GM19397 (cell line): ENCODE data around the gene TBC1D25.
"Not testable (repeated sequence)": the region's sequence is repeated elsewhere in the genome, so short reads cannot be mapped to it uniquely, and the experiment has no call there.

Experiments used
- ATAC-seq: cut with Tn5 transposase; IDR thresholded peaks from one replicate; pipeline ENCODE4 v1.9.1; 2021; ENCODE audit warnings: mild to moderate bottlenecking, moderate library complexity; ENCODE audit not compliant: unreplicated experiment

TBC1D25 gene

DNA sequence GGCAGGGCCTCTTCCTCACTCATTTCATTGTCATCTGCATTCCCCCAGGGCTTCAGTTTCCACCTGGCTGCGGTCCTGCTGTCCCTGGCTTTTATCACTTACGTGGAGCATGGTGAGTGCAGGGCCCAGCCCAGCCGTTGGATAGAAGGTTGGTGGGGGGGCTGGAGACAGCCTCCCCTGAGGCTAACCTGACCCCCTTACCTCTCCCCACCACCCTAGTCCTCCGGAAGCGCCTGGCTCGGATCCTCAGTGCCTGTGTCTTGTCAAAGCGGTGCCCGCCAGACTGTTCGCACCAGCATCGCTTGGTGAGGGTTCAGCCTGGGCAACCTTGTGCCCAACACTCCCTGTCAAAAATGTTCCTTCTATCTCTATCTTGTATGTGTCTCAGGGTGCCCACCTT is 23.7 kb upstream of the TBC1D25 start:
- ATAC-seq = no peak

GRCh38 chrX:48516285-48516684 is 23.2 kb upstream of the TBC1D25 start:
- ATAC-seq = no peak

DNA sequence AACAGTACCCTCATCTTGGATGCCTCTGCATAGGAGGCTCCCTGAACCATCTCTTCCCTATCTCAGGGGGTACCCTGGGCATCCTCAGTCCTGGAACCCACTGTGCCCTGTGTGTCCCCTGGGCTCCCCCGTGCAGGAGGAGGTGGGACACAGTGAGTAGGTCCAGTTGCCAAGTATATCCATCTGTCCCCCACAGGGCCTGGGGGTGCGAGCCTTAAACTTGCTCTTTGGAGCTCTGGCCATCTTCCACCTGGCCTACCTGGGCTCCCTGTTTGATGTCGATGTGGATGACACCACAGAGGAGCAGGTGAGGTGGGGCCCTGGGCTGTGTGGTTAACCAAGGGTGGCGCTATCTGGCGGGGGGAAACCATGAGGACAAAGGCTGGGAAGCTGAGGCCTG is 22.5 kb upstream of the TBC1D25 start:
- no peak for ATAC-seq

- ATAC-seq = not testable (repeated sequence)
Observed at GRCh38 chrX:48519481-48519880, 20.0 kb upstream of the TBC1D25 start.

- no peak for ATAC-seq
Observed at GRCh38 chrX:48520455-48520854, 19.1 kb upstream of the TBC1D25 start.

- ATAC-seq = no peak
Observed at GRCh38 chrX:48520976-48521352, 18.6 kb upstream of the TBC1D25 start.

DNA sequence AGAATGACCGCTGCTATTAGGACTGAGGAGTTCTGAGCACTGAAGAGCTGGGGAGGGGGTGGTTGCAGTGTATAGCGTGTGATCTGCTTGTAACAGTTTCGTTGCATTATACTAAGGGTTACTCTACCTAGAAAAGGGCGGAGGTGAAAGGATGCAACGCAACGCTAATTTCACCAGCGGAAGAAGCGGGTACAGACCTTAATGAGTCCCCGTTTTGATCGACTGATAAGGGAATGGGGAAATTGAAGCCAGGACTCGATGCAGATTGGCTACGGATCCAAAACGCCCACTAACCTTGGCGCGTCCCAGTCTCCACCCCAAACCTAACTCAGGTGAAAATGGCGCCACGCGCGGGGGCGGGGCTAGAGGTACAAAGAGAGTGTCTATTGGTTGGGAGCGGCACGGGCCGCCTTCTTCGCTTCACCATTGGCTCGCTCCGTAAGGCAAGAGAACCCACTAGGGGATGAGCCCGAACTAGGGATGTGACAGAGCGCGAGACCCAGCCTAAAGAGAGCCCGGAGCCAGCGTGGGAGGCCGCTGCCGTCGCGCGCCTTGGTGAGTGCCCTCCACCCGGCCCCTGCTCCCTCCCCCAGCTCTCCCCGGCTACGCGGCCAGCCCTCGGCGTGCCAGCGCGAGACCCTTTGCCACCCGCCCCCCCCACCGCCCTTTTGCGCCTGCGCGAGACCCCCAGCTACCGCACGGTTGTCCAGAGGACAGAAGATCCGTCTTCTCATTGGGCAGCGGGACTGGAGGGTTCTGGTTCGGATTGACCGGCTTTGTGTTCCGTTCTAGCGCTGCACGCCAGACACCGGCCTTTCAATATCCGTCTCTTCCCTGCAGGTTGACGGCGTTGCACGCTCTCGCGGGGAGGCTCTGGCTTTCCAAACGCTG is 17.9 kb upstream of the TBC1D25 start, which contains the start of gene EBP:
EBP (plus strand) TSS at position 456 of the 891 bp plus-strand sequence. CDS start 1,964 bp downstream, outside the sequence.
- peak; percentile 98 for ATAC-seq

- no peak for ATAC-seq
Observed at GRCh38 chrX:48522291-48522690, 17.2 kb upstream of the TBC1D25 start.

DNA sequence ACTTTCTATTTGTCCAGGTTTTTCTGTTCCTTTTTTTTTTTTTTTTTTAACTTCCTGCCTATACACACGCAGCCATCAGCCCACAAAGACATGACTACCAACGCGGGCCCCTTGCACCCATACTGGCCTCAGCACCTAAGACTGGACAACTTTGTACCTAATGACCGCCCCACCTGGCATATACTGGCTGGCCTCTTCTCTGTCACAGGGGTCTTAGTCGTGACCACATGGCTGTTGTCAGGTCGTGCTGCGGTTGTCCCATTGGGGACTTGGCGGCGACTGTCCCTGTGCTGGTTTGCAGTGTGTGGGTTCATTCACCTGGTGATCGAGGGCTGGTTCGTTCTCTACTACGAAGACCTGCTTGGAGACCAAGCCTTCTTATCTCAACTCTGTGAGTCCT is 15.8 kb upstream of the TBC1D25 start:
- ATAC-seq = no peak

DNA sequence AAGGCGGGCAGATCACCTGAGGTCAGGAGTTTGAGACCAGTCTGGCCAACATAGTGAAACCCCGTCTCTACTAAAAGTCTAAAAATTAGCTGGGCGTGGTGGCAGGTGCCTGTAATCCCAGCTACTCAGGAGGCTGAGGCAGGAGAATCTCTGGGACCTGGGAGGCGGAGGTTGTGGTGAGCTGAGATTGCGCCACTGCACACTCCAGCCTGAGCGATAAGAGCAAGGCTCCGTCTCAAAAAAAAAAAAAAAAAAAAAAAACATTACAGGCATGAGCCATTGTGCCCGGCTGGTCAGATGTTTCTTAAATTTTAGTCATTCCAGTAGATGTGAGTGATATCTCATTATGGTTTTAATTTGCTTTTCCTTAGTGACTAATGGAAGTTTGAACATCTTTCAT is 13.7 kb upstream of the TBC1D25 start:
- not testable (repeated sequence) for ATAC-seq

DNA sequence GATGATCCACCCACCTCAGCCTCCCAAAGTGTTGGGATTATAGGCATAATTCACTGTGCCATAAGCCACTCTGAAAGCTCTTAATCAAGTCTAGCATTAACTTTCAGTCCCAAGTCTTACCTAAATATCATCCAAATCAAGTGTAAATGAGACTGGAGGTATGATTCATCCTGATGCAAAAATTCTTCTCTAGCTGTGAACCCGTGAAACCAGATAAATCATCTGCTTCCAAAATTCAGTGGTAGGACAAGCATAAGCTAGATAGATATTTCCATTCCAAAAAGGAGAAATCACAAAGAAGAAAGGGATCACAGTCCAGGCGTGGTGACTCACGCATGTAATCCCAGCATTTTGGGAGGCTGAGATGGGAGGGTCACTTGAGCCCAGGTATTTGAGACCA is 8.8 kb upstream of the TBC1D25 start:
- no peak for ATAC-seq

GRCh38 chrX:48531358-48531959 is 8.1 kb upstream of the TBC1D25 start:
- no peak for ATAC-seq

- no peak for ATAC-seq
Observed at GRCh38 chrX:48532161-48532560, 7.4 kb upstream of the TBC1D25 start.

DNA sequence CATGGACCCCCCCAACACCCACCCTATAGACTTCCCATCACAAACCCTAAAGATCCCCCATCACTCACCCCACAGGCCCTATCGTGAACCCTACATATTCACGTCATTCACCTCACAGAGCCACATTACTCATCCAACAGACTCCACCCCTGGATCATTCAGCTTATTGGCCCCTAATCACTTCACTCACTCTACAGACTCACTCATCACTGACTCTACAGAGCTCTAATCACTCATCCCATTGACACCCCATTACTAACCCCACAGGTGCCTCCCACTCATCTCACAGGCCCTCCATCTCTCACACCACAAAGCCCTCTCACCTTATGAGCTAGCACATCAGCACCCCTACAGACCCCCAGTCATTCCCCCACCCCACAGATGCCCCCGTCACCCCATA is 6.3 kb upstream of the TBC1D25 start:
- ATAC-seq = no peak

- no peak for ATAC-seq
Observed at GRCh38 chrX:48538641-48539344, 721 bp upstream of the TBC1D25 start.

DNA sequence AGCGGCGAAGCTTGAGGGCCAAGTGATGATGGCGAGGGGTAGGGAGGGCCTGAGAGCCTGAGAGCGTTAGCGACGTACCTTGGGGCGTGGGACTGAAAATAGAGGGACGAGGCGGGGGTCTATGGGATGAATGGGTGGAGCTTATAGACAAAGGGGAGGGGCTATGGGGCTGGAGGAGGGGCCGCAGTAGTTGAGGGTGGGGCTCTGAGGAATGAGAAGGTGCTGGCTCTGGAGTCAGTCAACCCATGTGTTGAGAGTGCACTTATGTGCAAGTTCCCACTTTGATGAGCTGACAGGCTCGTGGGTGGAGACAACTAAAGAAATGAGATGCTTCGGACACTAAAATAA is 488 bp downstream of the TBC1D25 start:
- ATAC-seq = peak; percentile 33

- no peak for ATAC-seq
Observed at GRCh38 chrX:48540480-48540879, 966 bp downstream of the TBC1D25 start.

GRCh38 chrX:48541140-48541814 is 1.8 kb downstream of the TBC1D25 start:
- no peak for ATAC-seq

- ATAC-seq = no peak
Observed at GRCh38 chrX:48548871-48549270, 9.4 kb downstream of the TBC1D25 start.

DNA sequence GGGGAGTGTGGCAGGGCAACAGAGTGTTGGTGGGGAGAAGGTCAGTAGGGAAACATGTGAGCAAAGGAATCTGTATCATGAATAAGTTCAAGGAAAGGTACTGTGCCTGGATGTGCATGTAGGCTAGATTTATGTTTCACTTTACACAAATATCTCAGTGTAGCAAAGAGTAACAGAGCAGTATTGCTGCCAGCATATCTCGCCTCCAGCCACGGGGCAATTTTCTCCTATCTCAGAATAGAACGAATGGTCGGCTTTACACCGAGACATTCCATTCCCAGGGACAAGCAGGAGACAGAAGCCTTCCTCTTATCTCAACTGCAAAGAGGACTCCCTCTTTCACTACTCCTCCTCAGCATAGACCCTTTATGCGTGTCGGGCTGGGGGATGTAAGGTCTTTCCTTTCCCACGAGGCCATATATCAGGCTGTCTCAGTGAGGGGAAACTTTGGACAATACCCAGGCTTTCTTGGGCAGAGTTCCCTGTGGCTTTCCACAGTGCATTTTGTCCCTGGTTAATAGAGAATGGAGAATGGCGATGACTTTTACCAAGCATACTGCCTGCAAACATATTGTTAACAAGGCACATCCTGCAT is 16.3 kb downstream of the TBC1D25 start:
- not testable (repeated sequence) for ATAC-seq

DNA sequence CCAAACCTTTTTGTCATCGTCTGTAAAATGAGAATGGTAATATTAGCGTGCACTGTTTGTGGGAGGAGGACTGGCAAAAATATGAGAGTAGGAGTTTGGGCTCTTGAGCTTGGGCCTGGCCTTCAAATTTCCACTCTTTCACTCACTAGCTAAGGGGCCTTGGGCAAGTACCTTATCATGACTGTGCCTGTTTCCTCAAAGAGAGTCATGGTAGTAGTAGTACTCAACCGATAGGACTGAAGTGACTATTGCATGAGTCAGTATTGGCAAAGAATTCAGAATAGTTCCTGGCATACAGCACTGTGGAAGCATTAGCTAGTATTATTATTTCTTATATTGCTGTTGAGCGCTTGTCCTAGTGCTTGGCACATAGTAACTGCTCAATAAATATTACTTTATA is 18.8 kb downstream of the TBC1D25 start:
- no peak for ATAC-seq
